GM21515 (cell line): Measurements from ENCODE around the gene ZNF524.
"Not testable (repeated sequence)": the region's sequence is repeated elsewhere in the genome, so short reads cannot be mapped to it uniquely, and the experiment has no call there.

Source experiments
- ATAC-seq: cut with Tn5 transposase; IDR thresholded peaks from one replicate; pipeline ENCODE4 v1.9.1; 2021; ENCODE audit not compliant: unreplicated experiment

ZNF524 gene

GRCh38 chr19:55581145-55581822 is 18.8 kb upstream of the ZNF524 start:
- ATAC-seq, result no peak

GRCh38 chr19:55581823-55582223 is 18.3 kb upstream of the ZNF524 start:
- no peak for ATAC-seq

GRCh38 chr19:55582284-55582683 is 17.8 kb upstream of the ZNF524 start:
- not testable (repeated sequence) for ATAC-seq

GRCh38 chr19:55583897-55584296 is 16.2 kb upstream of the ZNF524 start:
- ATAC-seq, result not testable (repeated sequence)

- ATAC-seq, result no peak
Observed at GRCh38 chr19:55584871-55585270, 15.2 kb upstream of the ZNF524 start.

- ATAC-seq, result no peak
Observed at GRCh38 chr19:55585658-55586339, 14.3 kb upstream of the ZNF524 start.

- peak; percentile 78 for ATAC-seq
Observed at GRCh38 chr19:55586976-55587668, 13.0 kb upstream of the ZNF524 start.

GRCh38 chr19:55588738-55589137 is 11.3 kb upstream of the ZNF524 start:
- ATAC-seq, result no peak

GRCh38 chr19:55590109-55590508 is 10.0 kb upstream of the ZNF524 start:
- no peak for ATAC-seq

- ATAC-seq, result no peak
Observed at GRCh38 chr19:55590617-55591016, 9.5 kb upstream of the ZNF524 start.

GRCh38 chr19:55591555-55591954 is 8.5 kb upstream of the ZNF524 start:
- ATAC-seq, result no peak

- ATAC-seq, result no peak
Observed at GRCh38 chr19:55592391-55593090, 7.5 kb upstream of the ZNF524 start.

GRCh38 chr19:55593096-55593772 is 6.9 kb upstream of the ZNF524 start:
- no peak for ATAC-seq

- ATAC-seq, result no peak
Observed at GRCh38 chr19:55594996-55595545, 5.0 kb upstream of the ZNF524 start.

GRCh38 chr19:55596304-55596703 is 3.8 kb upstream of the ZNF524 start:
- no peak for ATAC-seq

GRCh38 chr19:55597501-55597921 is 2.6 kb upstream of the ZNF524 start:
- no peak for ATAC-seq

GRCh38 chr19:55598034-55598433 is 2.1 kb upstream of the ZNF524 start:
- no peak for ATAC-seq

- ATAC-seq, result peak; percentile 49
Observed at GRCh38 chr19:55598719-55599467, 1.2 kb upstream of the ZNF524 start.

GRCh38 chr19:55599468-55599841 is 633 bp upstream of the ZNF524 start, which contains the start of gene FIZ1:
FIZ1 (minus strand) TSS chr19:55599517; CDS start chr19:55597865, 1,652 bp downstream.
- ATAC-seq, result peak; percentile 43

- ATAC-seq, result no peak
Observed at GRCh38 chr19:55600662-55601028, 557 bp downstream of the ZNF524 start.
